SU-DHL-6 (cell line): ENCODE results near the gene WDSUB1.

Experiments used
- EZH2phosphoT487 ChIP-seq: fragments of 200-600 bp; sonication (generic), shearing (Covaris generic); conservative IDR thresholded peaks from 2 replicates; pipeline ENCODE4 v1.6.1; 2018; ENCODE audit warnings: mild to moderate bottlenecking, antibody characterized with exemption, low read length, moderate library complexity, mixed read lengths
- TF ChIP-seq, protein P1 (sequence below): fragments of 200-600 bp; sonication (generic); IDR thresholded peaks from one replicate; pipeline ENCODE4 v1.5.1; 2017; ENCODE audit warnings: antibody characterized with exemption, mild to moderate bottlenecking, low read length, moderate library complexity; ENCODE audit not compliant: insufficient read depth, poor library complexity, severe bottlenecking

DNA sequence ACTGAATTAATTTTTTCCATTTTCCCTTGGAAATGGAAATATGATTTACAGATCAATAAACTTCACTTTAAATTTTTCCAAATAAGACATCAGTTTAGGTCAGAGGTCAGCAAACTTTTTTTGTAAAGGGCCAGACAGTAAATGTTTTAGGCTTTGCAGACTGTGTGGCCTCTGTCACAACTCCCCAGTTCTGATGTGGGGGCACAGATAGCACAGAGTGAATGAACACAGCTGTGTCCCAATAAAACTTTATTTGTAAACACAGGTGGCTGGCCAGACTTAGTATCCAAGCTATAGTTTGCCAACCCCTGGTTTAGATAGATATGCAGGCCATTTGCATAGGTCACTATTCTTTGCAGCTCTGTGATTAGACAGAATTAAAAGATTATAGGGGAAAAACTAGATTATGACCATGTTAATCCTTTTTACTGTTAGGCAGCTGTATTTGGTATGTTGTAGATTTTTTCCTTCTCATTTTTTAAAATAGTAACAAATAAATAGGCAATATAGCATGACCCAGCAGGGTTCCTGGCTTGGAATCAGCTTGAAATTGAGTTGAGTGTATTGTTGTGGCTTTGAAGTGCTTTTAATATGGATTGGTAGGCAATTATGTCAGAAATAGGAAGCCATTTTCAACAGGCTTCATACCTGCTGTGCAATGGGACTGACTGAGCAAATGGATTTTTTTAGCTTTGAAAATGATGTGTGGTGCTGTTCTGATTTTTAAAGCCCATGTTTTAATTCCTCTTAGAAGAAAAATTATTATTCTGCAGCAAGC, 59.7 kb downstream of the WDSUB1 start:
- TF ChIP-seq, protein P1, sequence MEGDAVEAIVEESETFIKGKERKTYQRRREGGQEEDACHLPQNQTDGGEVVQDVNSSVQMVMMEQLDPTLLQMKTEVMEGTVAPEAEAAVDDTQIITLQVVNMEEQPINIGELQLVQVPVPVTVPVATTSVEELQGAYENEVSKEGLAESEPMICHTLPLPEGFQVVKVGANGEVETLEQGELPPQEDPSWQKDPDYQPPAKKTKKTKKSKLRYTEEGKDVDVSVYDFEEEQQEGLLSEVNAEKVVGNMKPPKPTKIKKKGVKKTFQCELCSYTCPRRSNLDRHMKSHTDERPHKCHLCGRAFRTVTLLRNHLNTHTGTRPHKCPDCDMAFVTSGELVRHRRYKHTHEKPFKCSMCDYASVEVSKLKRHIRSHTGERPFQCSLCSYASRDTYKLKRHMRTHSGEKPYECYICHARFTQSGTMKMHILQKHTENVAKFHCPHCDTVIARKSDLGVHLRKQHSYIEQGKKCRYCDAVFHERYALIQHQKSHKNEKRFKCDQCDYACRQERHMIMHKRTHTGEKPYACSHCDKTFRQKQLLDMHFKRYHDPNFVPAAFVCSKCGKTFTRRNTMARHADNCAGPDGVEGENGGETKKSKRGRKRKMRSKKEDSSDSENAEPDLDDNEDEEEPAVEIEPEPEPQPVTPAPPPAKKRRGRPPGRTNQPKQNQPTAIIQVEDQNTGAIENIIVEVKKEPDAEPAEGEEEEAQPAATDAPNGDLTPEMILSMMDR: no peak
- TF ChIP-seq EZH2phosphoT487: no peak
